ENCODE measurements around the gene ATRNL1.

The ATRNL1 gene

DNA sequence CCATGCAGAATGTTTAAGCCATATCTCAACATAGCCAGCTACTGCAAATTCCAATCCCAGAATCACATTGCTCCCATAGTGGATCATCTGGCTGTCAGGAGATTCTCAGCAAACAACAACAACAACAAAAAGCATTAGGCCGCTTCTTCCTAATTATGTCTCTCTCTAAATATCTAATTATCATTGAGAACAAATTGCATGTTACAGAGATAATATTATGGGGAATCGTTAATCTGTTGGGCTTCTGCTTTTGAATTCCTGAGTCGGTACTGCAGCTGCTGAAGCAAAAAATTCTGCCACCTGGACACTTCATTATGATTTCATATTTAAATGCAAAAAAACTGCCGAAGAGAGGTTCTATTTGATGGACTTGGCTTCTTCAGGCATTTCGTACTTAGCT, 791.2 kb downstream of the ATRNL1 start:
- 90 to 97% methylated on average over 3 to 5 of the region's 5 CpGs for WGBS, 2 experiments
- Histone ChIP-seq H3K4me1 (ENCODE audit: control insufficient read depth, insufficient read depth, low read length) (no peaks in the 10 kb centered on the region), H3K27ac (ENCODE audit: insufficient read depth, low read depth, low read length, poor library complexity, severe bottlenecking) (no peak overlapping the region), H3K4me3 (ENCODE audit: insufficient read depth, low read depth, low read length) (no peak overlapping the region), H3K36me3 (ENCODE audit: control insufficient read depth, insufficient read depth, low read length) (no peaks in the 10 kb centered on the region), H3K27me3 (ENCODE audit: control insufficient read depth, insufficient read depth, low read length, poor library complexity, severe bottlenecking) (no peaks in the 10 kb centered on the region), H3K9me3 (ENCODE audit: control insufficient read depth, low read length) (no peaks in the 10 kb centered on the region)

DNA sequence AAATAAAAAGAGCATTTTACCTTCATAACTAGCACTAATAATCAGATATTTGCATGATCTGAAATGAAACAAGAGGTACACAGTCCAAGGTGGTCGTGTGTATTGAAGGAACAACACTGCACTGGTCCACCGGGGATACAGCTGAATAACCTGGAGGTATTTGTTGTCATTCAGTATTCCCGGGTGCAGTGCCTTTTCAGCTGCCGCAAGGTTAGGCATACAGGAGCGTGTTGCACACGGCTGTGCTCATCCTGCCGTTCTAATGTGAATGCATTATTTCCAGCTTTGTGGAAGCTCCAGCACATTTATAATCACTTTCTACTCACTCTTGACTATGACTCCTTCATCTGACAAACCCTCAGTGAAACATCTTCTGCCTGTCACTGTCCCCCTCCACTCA, 802.0 kb downstream of the ATRNL1 start:
- no peak overlapping the region for H3K4me3 ChIP-seq (ENCODE audit: insufficient read depth, low read depth, low read length)
- WGBS, 2 experiments, result 87 to 92% methylated on average over 7 of the region's 7 CpGs
- H3K9me3 ChIP-seq (ENCODE audit: control insufficient read depth, low read length), result no peaks in the 10 kb centered on the region
- no peaks in the 10 kb centered on the region for H3K4me1 ChIP-seq (ENCODE audit: control insufficient read depth, insufficient read depth, low read length)
- no peak overlapping the region for H3K27ac ChIP-seq (ENCODE audit: insufficient read depth, low read depth, low read length, poor library complexity, severe bottlenecking)
- no peaks in the 10 kb centered on the region for H3K27me3 ChIP-seq (ENCODE audit: control insufficient read depth, insufficient read depth, low read length, poor library complexity, severe bottlenecking)
- H3K36me3 ChIP-seq (ENCODE audit: control insufficient read depth, insufficient read depth, low read length), result no peaks in the 10 kb centered on the region

DNA sequence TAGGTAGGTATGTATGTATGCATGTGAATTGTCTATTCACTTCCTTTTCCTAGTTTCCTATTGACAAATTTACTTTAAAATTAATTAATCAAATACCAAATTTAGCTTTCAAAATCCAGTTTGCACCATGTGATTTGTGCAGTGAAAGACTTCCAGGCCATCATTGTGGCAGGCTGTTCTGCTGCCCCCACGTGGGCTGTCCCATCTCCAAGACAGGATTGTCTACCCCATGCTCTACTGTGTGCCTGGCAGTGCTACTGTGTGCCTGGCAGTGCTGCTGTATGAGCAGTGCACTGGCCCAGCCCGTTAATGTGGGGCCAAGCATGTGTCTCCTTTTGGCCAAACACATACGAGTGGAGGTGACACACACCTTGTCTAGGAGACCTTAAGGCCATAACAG, 805.1 kb downstream of the ATRNL1 start:
- Histone ChIP-seq H3K4me3 (ENCODE audit: insufficient read depth, low read depth, low read length) (no peak overlapping the region), H3K36me3 (ENCODE audit: control insufficient read depth, insufficient read depth, low read length) (no peaks in the 10 kb centered on the region), H3K4me1 (ENCODE audit: control insufficient read depth, insufficient read depth, low read length) (no peaks in the 10 kb centered on the region), H3K27ac (ENCODE audit: insufficient read depth, low read depth, low read length, poor library complexity, severe bottlenecking) (no peak overlapping the region), H3K27me3 (ENCODE audit: control insufficient read depth, insufficient read depth, low read length, poor library complexity, severe bottlenecking) (no peaks in the 10 kb centered on the region), H3K9me3 (ENCODE audit: control insufficient read depth, low read length) (no peaks in the 10 kb centered on the region)
- WGBS, 2 experiments, result 85 to 87% methylated on average over 3 of the region's 3 CpGs

DNA sequence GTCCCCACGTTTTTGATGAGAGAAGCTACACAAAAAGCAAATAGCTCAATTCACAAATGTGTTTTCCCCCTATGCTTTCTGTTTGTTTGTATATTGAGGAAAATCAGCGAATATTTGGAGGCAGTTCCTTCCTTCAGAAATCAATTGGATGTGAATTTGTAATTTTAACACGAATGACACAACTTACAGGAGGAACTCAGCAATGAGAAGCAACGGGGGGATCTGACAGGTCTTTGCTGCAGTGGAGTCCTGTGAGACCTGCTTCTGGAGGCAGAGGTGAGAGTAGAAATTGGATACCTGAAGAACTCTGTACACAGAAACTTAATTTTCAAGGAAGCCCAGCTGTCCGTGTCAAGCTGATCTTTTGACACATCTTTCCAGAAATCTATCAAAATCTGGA, 809.4 kb downstream of the ATRNL1 start:
- Histone ChIP-seq H3K4me1 (ENCODE audit: control insufficient read depth, insufficient read depth, low read length) (no peaks in the 10 kb centered on the region), H3K4me3 (ENCODE audit: insufficient read depth, low read depth, low read length) (no peak overlapping the region), H3K9me3 (ENCODE audit: control insufficient read depth, low read length) (no peaks in the 10 kb centered on the region), H3K27me3 (ENCODE audit: control insufficient read depth, insufficient read depth, low read length, poor library complexity, severe bottlenecking) (no peaks in the 10 kb centered on the region), H3K36me3 (ENCODE audit: control insufficient read depth, insufficient read depth, low read length) (no peaks in the 10 kb centered on the region), H3K27ac (ENCODE audit: insufficient read depth, low read depth, low read length, poor library complexity, severe bottlenecking) (no peak overlapping the region)
- WGBS, 2 experiments, result 80 to 82% methylated on average over 5 of the region's 5 CpGs

DNA sequence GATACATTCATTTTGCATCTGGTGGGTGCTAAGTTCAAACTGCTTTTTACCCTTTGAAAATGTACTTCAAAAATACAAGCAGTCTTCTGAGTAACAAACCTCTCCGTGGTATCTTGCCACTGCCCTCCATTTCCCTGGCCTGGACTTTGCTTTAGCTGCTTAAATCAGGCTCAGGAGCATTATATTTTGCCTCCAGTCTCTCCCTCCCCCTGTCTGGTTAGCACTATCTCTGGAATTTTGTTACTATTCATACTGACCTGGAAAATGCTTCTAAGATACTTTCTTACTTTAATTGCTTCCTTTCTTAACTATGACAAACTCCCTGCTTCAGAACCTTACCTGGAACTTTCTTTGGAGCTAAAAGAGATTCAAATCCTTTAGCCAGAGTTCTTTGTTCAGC, 810.0 kb downstream of the ATRNL1 start:
- Histone ChIP-seq H3K27me3 (ENCODE audit: control insufficient read depth, insufficient read depth, low read length, poor library complexity, severe bottlenecking) (no peaks in the 10 kb centered on the region), H3K36me3 (ENCODE audit: control insufficient read depth, insufficient read depth, low read length) (no peaks in the 10 kb centered on the region), H3K4me3 (ENCODE audit: insufficient read depth, low read depth, low read length) (no peak overlapping the region), H3K4me1 (ENCODE audit: control insufficient read depth, insufficient read depth, low read length) (no peaks in the 10 kb centered on the region), H3K27ac (ENCODE audit: insufficient read depth, low read depth, low read length, poor library complexity, severe bottlenecking) (no peak overlapping the region), H3K9me3 (ENCODE audit: control insufficient read depth, low read length) (no peaks in the 10 kb centered on the region)
- 84 to 97% methylated on average over 1 of the region's 1 CpG for WGBS, 2 experiments

DNA sequence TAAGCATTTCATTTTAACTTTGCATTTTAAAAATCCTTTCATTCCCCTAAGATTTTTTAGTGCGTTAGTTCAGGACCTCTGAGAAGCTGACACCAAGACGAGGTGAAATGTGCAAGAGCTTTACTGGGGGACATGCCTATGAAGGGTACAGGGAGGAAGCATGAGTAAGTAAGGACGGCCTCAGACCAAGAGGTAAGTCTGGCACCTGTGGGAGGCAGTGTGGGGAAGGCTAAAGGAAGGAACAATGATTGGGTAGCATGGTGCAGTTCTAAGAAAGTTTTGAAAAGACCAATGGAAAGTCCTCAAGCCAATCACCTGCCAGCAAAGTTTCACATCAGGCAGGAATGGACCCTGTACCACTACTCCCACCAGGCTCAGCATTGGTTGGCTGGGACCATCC, 810.7 kb downstream of the ATRNL1 start:
- H3K36me3 ChIP-seq (ENCODE audit: control insufficient read depth, insufficient read depth, low read length), result no peaks in the 10 kb centered on the region
- no peak overlapping the region for H3K27ac ChIP-seq (ENCODE audit: insufficient read depth, low read depth, low read length, poor library complexity, severe bottlenecking)
- no peaks in the 10 kb centered on the region for H3K27me3 ChIP-seq (ENCODE audit: control insufficient read depth, insufficient read depth, low read length, poor library complexity, severe bottlenecking)
- H3K9me3 ChIP-seq (ENCODE audit: control insufficient read depth, low read length), result no peaks in the 10 kb centered on the region
- H3K4me1 ChIP-seq (ENCODE audit: control insufficient read depth, insufficient read depth, low read length), result no peaks in the 10 kb centered on the region
- 92 to 94% methylated on average over 3 of the region's 3 CpGs for WGBS, 2 experiments
- no peak overlapping the region for H3K4me3 ChIP-seq (ENCODE audit: insufficient read depth, low read depth, low read length)

DNA sequence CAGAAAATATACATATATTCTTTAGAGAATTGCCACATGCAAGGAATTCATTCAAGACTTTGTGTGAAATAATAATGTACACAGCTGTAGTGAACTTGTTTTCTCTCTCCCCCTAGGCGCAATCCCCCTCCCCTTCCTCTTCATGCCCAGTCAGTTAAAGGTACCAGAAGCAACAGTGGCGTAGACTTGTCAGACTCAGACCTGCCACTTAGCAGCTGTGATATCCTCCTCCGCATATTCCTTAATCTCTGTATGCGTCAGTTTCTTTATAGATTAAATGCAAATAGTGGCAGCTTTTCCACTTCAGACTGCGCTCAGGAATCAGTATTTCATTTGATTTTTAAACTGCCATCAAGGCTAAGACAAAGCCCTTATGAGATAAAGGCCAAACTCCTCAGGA, 815.9 kb downstream of the ATRNL1 start:
- H3K36me3 ChIP-seq (ENCODE audit: control insufficient read depth, insufficient read depth, low read length), result no peaks in the 10 kb centered on the region
- H3K4me1 ChIP-seq (ENCODE audit: control insufficient read depth, insufficient read depth, low read length), result no peaks in the 10 kb centered on the region
- no peak overlapping the region for H3K4me3 ChIP-seq (ENCODE audit: insufficient read depth, low read depth, low read length)
- H3K27me3 ChIP-seq (ENCODE audit: control insufficient read depth, insufficient read depth, low read length, poor library complexity, severe bottlenecking), result no peaks in the 10 kb centered on the region
- no peak overlapping the region for H3K27ac ChIP-seq (ENCODE audit: insufficient read depth, low read depth, low read length, poor library complexity, severe bottlenecking)
- 92 to 97% methylated on average over 5 of the region's 5 CpGs for WGBS, 2 experiments
- no peaks in the 10 kb centered on the region for H3K9me3 ChIP-seq (ENCODE audit: control insufficient read depth, low read length)

DNA sequence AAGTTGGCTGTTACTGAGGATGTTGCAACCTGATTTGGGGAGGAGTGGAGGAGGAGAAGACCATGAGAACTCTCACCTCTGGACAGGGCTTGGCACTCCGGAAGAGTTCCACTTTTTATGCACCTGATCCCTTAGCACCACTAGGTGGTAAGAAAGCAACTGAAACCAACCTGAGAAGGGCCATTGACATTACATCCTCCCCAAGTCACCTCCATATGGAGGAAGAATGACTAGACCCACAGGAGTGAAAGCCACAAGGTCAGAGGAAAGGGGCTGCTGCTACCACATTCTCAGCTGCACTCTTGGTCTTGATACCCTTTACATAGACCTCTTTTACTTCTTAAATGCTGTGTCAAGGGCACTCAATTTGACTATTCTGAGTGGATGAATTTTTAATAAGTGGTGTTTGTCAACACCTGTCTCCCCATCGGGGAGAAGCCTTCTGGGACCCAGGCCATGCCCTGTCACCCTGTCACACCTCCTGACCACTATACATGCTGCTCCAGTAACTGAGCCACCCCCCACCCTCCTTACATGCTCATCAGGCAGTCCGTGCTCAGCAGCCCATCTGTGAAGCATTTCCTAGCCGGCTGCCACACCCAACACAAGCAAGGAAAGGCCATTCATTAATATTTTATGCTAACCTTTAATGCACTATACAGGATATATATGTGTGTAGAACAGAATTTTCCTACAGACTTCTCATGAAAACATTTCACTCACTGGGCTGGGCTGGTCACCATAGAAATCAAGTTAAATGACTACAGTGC, 817.0 kb downstream of the ATRNL1 start:
- no peaks in the 10 kb centered on the region for H3K36me3 ChIP-seq (ENCODE audit: control insufficient read depth, insufficient read depth, low read length)
- H3K27ac ChIP-seq (ENCODE audit: insufficient read depth, low read depth, low read length, poor library complexity, severe bottlenecking), result no peak overlapping the region
- no peaks in the 10 kb centered on the region for H3K9me3 ChIP-seq (ENCODE audit: control insufficient read depth, low read length)
- no peak overlapping the region for H3K4me3 ChIP-seq (ENCODE audit: insufficient read depth, low read depth, low read length)
- 82 to 93% methylated on average over 4 of the region's 4 CpGs for WGBS, 2 experiments
- no peaks in the 10 kb centered on the region for H3K27me3 ChIP-seq (ENCODE audit: control insufficient read depth, insufficient read depth, low read length, poor library complexity, severe bottlenecking)
- H3K4me1 ChIP-seq (ENCODE audit: control insufficient read depth, insufficient read depth, low read length), result no peaks in the 10 kb centered on the region

DNA sequence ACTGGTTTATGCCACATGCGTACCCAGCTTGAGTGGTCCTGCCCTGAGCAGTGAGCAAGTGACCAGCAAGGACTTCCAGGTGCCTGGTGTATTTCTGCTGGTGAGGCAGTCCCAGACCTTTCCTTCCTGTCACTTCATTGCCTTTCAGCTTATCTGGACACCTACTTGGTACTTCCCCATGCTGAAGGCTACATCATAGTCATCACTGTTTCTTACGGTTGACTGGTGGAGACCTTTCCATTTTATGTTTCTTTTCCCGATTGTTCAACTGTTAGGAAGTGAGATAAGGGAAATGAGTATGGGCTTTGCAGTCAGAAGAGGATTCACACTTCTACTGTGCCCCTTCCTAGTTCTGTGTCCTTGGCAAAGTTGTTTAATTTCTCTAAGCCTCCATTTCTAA, 821.3 kb downstream of the ATRNL1 start:
- Histone ChIP-seq H3K4me1 (ENCODE audit: control insufficient read depth, insufficient read depth, low read length) (no peaks in the 10 kb centered on the region), H3K36me3 (ENCODE audit: control insufficient read depth, insufficient read depth, low read length) (no peaks in the 10 kb centered on the region), H3K27me3 (ENCODE audit: control insufficient read depth, insufficient read depth, low read length, poor library complexity, severe bottlenecking) (no peaks in the 10 kb centered on the region), H3K4me3 (ENCODE audit: insufficient read depth, low read depth, low read length) (no peak overlapping the region), H3K9me3 (ENCODE audit: control insufficient read depth, low read length) (no peaks in the 10 kb centered on the region), H3K27ac (ENCODE audit: insufficient read depth, low read depth, low read length, poor library complexity, severe bottlenecking) (no peak overlapping the region)
- WGBS, 2 experiments, result 94 to 98% methylated on average over 3 of the region's 3 CpGs

DNA sequence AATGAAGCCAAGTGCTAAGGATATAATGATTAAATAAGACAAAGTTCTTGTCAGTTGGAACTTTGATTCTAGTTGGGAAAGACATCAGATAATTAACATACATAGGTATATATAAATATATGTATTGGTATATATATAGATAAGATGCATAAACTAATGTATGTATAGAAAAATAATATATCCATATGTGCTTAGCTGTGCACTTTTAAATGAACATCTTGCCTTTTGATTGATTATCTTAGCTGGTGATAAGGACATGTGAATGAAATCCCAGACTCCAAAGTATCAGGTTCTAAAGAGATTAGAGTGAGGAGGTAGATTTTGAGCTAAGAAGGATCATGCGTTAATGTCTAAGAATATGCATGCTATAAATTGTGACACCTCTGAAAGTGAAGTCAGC, 822.3 kb downstream of the ATRNL1 start:
- Histone ChIP-seq H3K9me3 (ENCODE audit: control insufficient read depth, low read length) (no peaks in the 10 kb centered on the region), H3K4me1 (ENCODE audit: control insufficient read depth, insufficient read depth, low read length) (no peaks in the 10 kb centered on the region), H3K27ac (ENCODE audit: insufficient read depth, low read depth, low read length, poor library complexity, severe bottlenecking) (no peak overlapping the region), H3K36me3 (ENCODE audit: control insufficient read depth, insufficient read depth, low read length) (no peaks in the 10 kb centered on the region), H3K4me3 (ENCODE audit: insufficient read depth, low read depth, low read length) (no peak overlapping the region), H3K27me3 (ENCODE audit: control insufficient read depth, insufficient read depth, low read length, poor library complexity, severe bottlenecking) (no peaks in the 10 kb centered on the region)
- WGBS, 2 experiments, result 96 to 100% methylated on average over 1 of the region's 1 CpG

DNA sequence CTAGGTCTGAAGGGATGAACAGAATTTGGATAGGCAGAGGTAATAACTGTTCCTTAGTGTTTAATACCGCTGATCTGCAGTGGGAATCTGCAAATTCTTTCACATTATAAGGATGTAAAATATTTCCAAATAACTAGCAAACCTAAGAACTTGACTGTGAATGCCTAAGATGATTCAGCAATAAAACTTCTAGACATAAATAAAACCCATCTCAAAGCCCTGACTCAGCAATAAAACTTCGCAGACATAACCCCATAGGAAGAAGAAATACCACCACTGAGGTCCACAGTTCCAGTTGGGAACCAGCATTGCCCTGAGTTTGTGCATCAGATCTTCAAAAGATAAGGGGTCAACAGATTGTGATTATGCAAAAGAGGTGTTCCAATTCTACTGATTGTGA, 825.6 kb downstream of the ATRNL1 start:
- H3K27me3 ChIP-seq (ENCODE audit: control insufficient read depth, insufficient read depth, low read length, poor library complexity, severe bottlenecking), result no peaks in the 10 kb centered on the region
- no peaks in the 10 kb centered on the region for H3K4me1 ChIP-seq (ENCODE audit: control insufficient read depth, insufficient read depth, low read length)
- no peaks in the 10 kb centered on the region for H3K9me3 ChIP-seq (ENCODE audit: control insufficient read depth, low read length)
- no peaks in the 10 kb centered on the region for H3K36me3 ChIP-seq (ENCODE audit: control insufficient read depth, insufficient read depth, low read length)
- no peak overlapping the region for H3K27ac ChIP-seq (ENCODE audit: insufficient read depth, low read depth, low read length, poor library complexity, severe bottlenecking)
- 93 to 100% methylated on average over 1 to 2 of the region's 2 CpGs for WGBS, 2 experiments
- H3K4me3 ChIP-seq (ENCODE audit: insufficient read depth, low read depth, low read length), result no peak overlapping the region
